Memory B cell (primary cell): ENCODE results near the gene IFI44L.
A peak's percentile ranks its signal among the peaks of the same experiment; 100 is the strongest.

Source experiments
- ATAC-seq: fragments of 150-1000 bp; cut with Tn5 transposase; 2 replicates; pipeline ENCODE4 v1.10.0; 2021; ENCODE audit warnings: low read depth, mild to moderate bottlenecking, moderate library complexity
- DNase-seq, 2 donors: peaks; one replicate each; pipeline ENCODE4 v3.0.0; 2022; ENCODE audit warnings: low spot score in 2 of 2
- H3K27ac Mint-ChIP-seq: one replicate; pipeline ENCODE4 v1.8.0; 2022; ENCODE audit warnings: mild to moderate bottlenecking, moderate library complexity, mixed read lengths
- H3K27me3 Mint-ChIP-seq: one replicate; pipeline ENCODE4 v1.8.0; 2022; ENCODE audit warnings: mixed read lengths
- H3K36me3 Mint-ChIP-seq: one replicate; pipeline ENCODE4 v1.8.0; 2022; ENCODE audit warnings: mild to moderate bottlenecking, mixed read lengths
- H3K4me1 Mint-ChIP-seq: one replicate; pipeline ENCODE4 v1.8.0; 2022; ENCODE audit warnings: mixed read lengths
- H3K4me3 Mint-ChIP-seq: one replicate; pipeline ENCODE4 v1.8.0; 2022; ENCODE audit warnings: mild to moderate bottlenecking, moderate library complexity, mixed read lengths
- H3K9me3 Mint-ChIP-seq: one replicate; pipeline ENCODE4 v1.8.0; 2022; ENCODE audit warnings: mixed read lengths

IFI44L gene

DNA sequence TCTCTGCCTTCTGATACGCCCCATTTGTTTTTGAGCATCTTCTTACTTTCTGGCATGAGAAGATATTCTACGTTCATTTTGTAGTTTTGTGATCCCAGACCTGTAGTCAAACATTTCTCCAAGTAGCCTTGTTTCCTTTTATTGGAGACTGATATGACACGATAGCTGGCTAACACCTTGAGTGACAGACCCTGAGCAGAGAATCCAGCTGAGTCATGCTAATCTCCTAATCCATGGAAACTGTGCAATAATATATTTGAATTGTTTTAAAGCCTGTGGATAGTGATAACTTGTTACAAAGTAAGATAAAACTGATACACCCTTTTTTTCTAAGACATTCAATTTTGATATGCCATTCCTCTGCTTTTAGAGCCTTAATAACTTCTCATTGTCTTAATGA, 1.2 kb upstream of the IFI44L start:
- no peak for DNase-seq
- Mint-ChIP-seq H3K4me3 (peak overlapping the region; percentile 11), H3K27ac (peak overlapping the region; percentile 79), H3K36me3 (no peaks in the 10 kb centered on the region), H3K27me3 (no peaks in the 10 kb centered on the region), H3K4me1 (peaks cover 28% of the 10 kb centered on the region), H3K9me3 (no peaks in the 10 kb centered on the region)
- ATAC-seq, result no peak

GRCh38 chr1:78619446-78619802, 824 bp upstream of the IFI44L start:
- H3K9me3 Mint-ChIP-seq, result no peaks in the 10 kb centered on the region
- no peaks in the 10 kb centered on the region for H3K36me3 Mint-ChIP-seq
- ATAC-seq (peak; percentile 14), DNase-seq (no peak)
- H3K27me3 Mint-ChIP-seq, result no peaks in the 10 kb centered on the region
- H3K4me3 Mint-ChIP-seq, result peak overlapping the region; percentile 11
- H3K27ac Mint-ChIP-seq, result peak overlapping the region; percentile 79
- H3K4me1 Mint-ChIP-seq, result peaks cover 28% of the 10 kb centered on the region

- ATAC-seq, result no peak
Measured at GRCh38 chr1:78620666-78621065, 418 bp downstream of the IFI44L start.

GRCh38 chr1:78622548-78622947, 2.3 kb downstream of the IFI44L start:
- no peak for ATAC-seq
- no peaks in the 10 kb centered on the region for H3K27me3 Mint-ChIP-seq
- H3K27ac Mint-ChIP-seq, result peak overlapping the region; percentile 33
- H3K9me3 Mint-ChIP-seq, result no peaks in the 10 kb centered on the region
- DNase-seq, result no peak
- H3K36me3 Mint-ChIP-seq, result no peaks in the 10 kb centered on the region
- peak overlapping the region; percentile 38 for H3K4me3 Mint-ChIP-seq
- H3K4me1 Mint-ChIP-seq, result peaks cover 29% of the 10 kb centered on the region

More at GRCh38 chr1:78620666-78621065, 418 bp downstream of the IFI44L start:
- peaks cover 28% of the 10 kb centered on the region for H3K4me1 Mint-ChIP-seq
- no peaks in the 10 kb centered on the region for H3K9me3 Mint-ChIP-seq
- no peaks in the 10 kb centered on the region for H3K27me3 Mint-ChIP-seq
- peak overlapping the region; percentile 79 for H3K27ac Mint-ChIP-seq
- H3K36me3 Mint-ChIP-seq, result no peaks in the 10 kb centered on the region
- peak overlapping the region; percentile 69 for H3K4me3 Mint-ChIP-seq
- no peak for DNase-seq

- H3K27ac Mint-ChIP-seq, result peak overlapping the region; percentile 31
- DNase-seq, result no peak
- peaks cover 20% of the 10 kb centered on the region for H3K4me1 Mint-ChIP-seq
- no peaks in the 10 kb centered on the region for H3K9me3 Mint-ChIP-seq
- no peaks in the 10 kb centered on the region for H3K27me3 Mint-ChIP-seq
- no peak for ATAC-seq
- H3K36me3 Mint-ChIP-seq, result peaks cover 3% of the 10 kb centered on the region
- no peak overlapping the region for H3K4me3 Mint-ChIP-seq
Measured at GRCh38 chr1:78624035-78624434, 3.8 kb downstream of the IFI44L start.

DNA sequence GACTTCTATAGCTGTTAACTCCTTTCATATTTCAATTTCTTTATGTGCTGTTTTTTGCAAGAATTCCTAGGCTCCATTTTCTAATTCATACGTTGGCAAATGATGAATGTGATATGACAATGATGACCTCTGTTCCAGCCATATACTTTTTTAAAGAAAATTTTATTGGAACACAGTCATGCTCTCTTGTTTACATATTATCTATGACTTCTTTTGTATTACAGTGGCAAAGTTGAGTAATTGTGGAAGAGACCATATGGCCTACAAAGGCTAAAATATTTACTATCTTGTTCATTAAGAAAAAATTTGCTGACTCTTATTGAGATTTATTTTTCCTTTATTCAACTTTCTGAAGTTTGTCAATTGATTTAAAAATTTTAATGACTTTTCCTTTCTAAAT, 7.1 kb downstream of the IFI44L start:
- no peak for DNase-seq
- no peak overlapping the region for H3K27ac Mint-ChIP-seq
- peaks cover 6% of the 10 kb centered on the region for H3K4me1 Mint-ChIP-seq
- H3K27me3 Mint-ChIP-seq, result no peaks in the 10 kb centered on the region
- peaks cover 3% of the 10 kb centered on the region for H3K36me3 Mint-ChIP-seq
- H3K9me3 Mint-ChIP-seq, result no peaks in the 10 kb centered on the region
- no peak overlapping the region for H3K4me3 Mint-ChIP-seq
- ATAC-seq, result no peak

- H3K36me3 Mint-ChIP-seq, result peaks cover 5% of the 10 kb centered on the region
Measured at GRCh38 chr1:78630600-78630999, 10.4 kb downstream of the IFI44L start.

DNA sequence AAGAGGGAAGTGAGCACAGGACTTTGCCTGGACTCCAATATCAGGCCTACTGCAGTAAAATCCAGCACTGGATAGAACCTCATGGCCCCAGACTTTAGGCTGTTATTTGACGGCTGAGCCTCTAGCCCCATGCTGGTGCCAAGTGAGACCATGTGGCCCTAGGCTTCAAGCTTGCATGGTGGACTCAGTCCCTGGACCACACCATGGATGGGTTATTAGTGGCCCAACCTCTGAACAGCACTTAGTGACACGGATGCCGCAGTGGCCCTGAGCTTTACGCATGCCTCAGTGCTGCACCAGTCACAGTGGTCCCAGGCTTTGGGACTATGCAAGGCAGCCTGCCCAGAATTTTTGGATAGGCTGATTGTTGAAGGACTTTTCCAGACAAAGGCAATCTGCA, 13.0 kb downstream of the IFI44L start:
- no peak for ATAC-seq
- Mint-ChIP-seq H3K4me3 (no peak overlapping the region), H3K4me1 (no peaks in the 10 kb centered on the region), H3K27ac (no peak overlapping the region), H3K9me3 (peaks cover 2% of the 10 kb centered on the region), H3K27me3 (no peaks in the 10 kb centered on the region), H3K36me3 (peaks cover 5% of the 10 kb centered on the region)
- DNase-seq, result no peak

More at GRCh38 chr1:78630600-78630999, 10.4 kb downstream of the IFI44L start:
- Mint-ChIP-seq H3K4me3 (no peak overlapping the region), H3K4me1 (peaks cover 3% of the 10 kb centered on the region), H3K27me3 (no peaks in the 10 kb centered on the region), H3K9me3 (peaks cover 2% of the 10 kb centered on the region), H3K27ac (no peak overlapping the region)
- DNase-seq (no peak), ATAC-seq (no peak)

DNA sequence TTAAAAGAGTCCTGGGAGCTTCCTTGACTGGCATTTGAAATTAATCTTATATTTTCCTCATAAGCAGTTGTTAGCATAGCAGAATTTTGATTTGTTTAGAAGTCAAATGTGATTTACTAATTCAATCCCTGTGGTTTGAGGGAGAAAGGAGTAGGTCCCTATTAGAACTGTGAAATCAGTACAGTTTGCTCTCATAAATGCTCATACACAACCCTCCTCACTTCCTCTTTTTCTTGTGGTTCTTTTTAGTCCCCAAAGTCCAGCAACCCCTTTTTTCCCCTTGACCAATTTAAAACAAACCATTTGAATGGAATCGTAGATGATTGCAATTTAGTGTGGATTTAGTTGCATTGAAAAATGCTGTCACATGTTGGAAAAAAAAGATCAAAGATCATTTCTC, 20.2 kb downstream of the IFI44L start:
- Mint-ChIP-seq H3K36me3 (peaks cover 9% of the 10 kb centered on the region), H3K27me3 (no peaks in the 10 kb centered on the region), H3K4me1 (peaks cover 8% of the 10 kb centered on the region), H3K4me3 (no peak overlapping the region), H3K9me3 (peaks cover 2% of the 10 kb centered on the region), H3K27ac (no peak overlapping the region)
- ATAC-seq (no peak), DNase-seq (no peak)

- H3K27me3 Mint-ChIP-seq, result no peaks in the 10 kb centered on the region
- ATAC-seq (no peak), DNase-seq (no peak)
- peaks cover 2% of the 10 kb centered on the region for H3K9me3 Mint-ChIP-seq
- peaks cover 10% of the 10 kb centered on the region for H3K36me3 Mint-ChIP-seq
- H3K27ac Mint-ChIP-seq, result no peak overlapping the region
- H3K4me1 Mint-ChIP-seq, result peaks cover 13% of the 10 kb centered on the region
- no peak overlapping the region for H3K4me3 Mint-ChIP-seq
Measured at GRCh38 chr1:78641558-78641957, 21.3 kb downstream of the IFI44L start.

- Mint-ChIP-seq H3K9me3 (peaks cover 6% of the 10 kb centered on the region), H3K27ac (no peak overlapping the region), H3K4me1 (peaks cover 15% of the 10 kb centered on the region), H3K4me3 (no peak overlapping the region), H3K36me3 (peaks cover 18% of the 10 kb centered on the region), H3K27me3 (no peaks in the 10 kb centered on the region)
- ATAC-seq (no peak), DNase-seq (no peak)
Measured at GRCh38 chr1:78645723-78646122, 25.5 kb downstream of the IFI44L start.

GRCh38 chr1:78647238-78647637, 27.0 kb downstream of the IFI44L start:
- H3K27me3 Mint-ChIP-seq, result no peaks in the 10 kb centered on the region
- H3K9me3 Mint-ChIP-seq, result peaks cover 6% of the 10 kb centered on the region
- ATAC-seq (no peak), DNase-seq (no peak)
- peaks cover 15% of the 10 kb centered on the region for H3K36me3 Mint-ChIP-seq
- no peak overlapping the region for H3K4me3 Mint-ChIP-seq
- H3K27ac Mint-ChIP-seq, result no peak overlapping the region
- H3K4me1 Mint-ChIP-seq, result peaks cover 24% of the 10 kb centered on the region

DNA sequence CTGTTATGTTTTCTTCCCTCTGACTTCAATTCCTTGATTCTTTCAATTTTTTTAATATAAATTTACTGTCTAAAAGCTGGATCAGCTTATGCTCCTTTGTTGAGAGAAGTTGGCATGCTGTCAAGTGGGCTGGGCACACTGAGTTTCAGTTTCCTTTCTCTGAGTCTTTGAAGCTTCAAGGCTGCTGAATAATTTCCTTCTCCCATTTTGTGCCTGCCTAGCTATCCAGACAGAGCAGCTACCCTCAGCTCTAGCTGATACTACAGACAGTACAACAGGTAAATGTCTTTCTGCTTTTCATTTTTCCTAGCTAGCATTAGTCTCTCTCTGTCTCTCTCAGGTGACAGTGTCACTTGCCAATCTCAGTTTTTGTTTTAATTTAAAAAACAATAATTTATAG, 29.4 kb downstream of the IFI44L start, which contains the start of gene IFI44:
IFI44 (plus strand) TSS at position 204 of the 400 bp plus-strand sequence. CDS start 365 bp downstream, outside the sequence.
- peak within 1 kb of the TSS; percentile 33 for H3K27ac Mint-ChIP-seq
- DNase-seq (peak in 1 of 2 donors; percentile 19), ATAC-seq (peak; percentile 94)
- H3K4me3 Mint-ChIP-seq, result peak within 1 kb of the TSS; percentile 83
- peaks cover 27% of the 10 kb centered on the region for H3K4me1 Mint-ChIP-seq
- peaks cover 4% of the 10 kb centered on the region for H3K9me3 Mint-ChIP-seq
- peaks cover 9% of the 10 kb centered on the region for H3K36me3 Mint-ChIP-seq
- H3K27me3 Mint-ChIP-seq, result no peaks in the 10 kb centered on the region

DNA sequence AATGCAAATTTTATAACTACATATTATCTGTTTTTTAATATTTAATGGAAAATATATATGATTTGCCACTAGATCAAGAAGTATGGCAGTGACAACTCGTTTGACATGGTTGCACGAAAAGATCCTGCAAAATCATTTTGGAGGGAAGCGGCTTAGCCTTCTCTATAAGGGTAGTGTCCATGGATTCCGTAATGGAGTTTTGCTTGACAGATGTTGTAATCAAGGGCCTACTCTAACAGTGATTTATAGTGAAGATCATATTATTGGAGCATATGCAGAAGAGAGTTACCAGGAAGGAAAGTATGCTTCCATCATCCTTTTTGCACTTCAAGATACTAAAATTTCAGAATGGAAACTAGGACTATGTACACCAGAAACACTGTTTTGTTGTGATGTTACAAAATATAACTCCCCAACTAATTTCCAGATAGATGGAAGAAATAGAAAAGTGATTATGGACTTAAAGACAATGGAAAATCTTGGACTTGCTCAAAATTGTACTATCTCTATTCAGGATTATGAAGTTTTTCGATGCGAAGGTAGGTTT, 29.9 kb downstream of the IFI44L start:
- peaks cover 4% of the 10 kb centered on the region for H3K9me3 Mint-ChIP-seq
- peak overlapping the region; percentile 33 for H3K27ac Mint-ChIP-seq
- ATAC-seq, result no peak
- peaks cover 9% of the 10 kb centered on the region for H3K36me3 Mint-ChIP-seq
- no peak for DNase-seq
- no peaks in the 10 kb centered on the region for H3K27me3 Mint-ChIP-seq
- H3K4me1 Mint-ChIP-seq, result peaks cover 27% of the 10 kb centered on the region
- peak overlapping the region; percentile 80 for H3K4me3 Mint-ChIP-seq

DNA sequence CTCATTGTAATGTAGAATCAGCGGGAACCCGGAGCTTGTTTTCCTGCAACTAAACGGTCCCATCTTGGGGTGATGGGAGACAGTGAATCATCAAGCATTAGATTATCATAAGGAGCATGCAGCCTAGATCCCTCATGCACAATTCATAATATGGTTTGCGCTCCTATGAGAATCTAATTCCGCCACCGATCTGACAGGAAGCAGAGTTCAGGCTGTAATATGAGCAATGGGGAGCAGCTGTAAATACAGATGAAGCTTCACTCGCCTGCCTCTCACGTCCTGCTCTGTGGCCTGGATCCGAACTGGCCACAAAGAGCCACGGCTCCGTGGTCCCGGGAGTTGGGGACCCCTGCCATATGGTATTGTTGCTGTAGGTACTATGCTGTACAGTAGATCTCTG, 31.0 kb downstream of the IFI44L start:
- Mint-ChIP-seq H3K4me3 (peak overlapping the region; percentile 80), H3K9me3 (peaks cover 4% of the 10 kb centered on the region), H3K4me1 (peaks cover 23% of the 10 kb centered on the region), H3K27ac (peak overlapping the region; percentile 45), H3K27me3 (no peaks in the 10 kb centered on the region), H3K36me3 (peaks cover 13% of the 10 kb centered on the region)
- ATAC-seq (no peak), DNase-seq (no peak)
